Esophagus muscularis mucosa (tissue), 3 donors: Measurements from ENCODE around the gene FAM181A.

Experiments used
- CTCF ChIP-seq, 3 experiments: fragments of 200-600 bp in 2 of 3; fragments of 450-650 bp in 1 of 3; sonication (generic) in 2 of 3; IDR thresholded peaks; one replicate each; pipeline ENCODE4 v1.5.1; 2017 to 2019; ENCODE audit warnings: antibody characterized with exemption in 3 of 3, mild to moderate bottlenecking in 2 of 3, moderate library complexity in 1 of 3
- POLR2A ChIP-seq: fragments of 450-650 bp; IDR thresholded peaks from one replicate; pipeline ENCODE4 v1.6.1; 2017; ENCODE audit warnings: antibody characterized with exemption, moderate library complexity, mild to moderate bottlenecking, low read depth

GRCh38 chr14:93888995-93889394, 38.1 kb upstream of the FAM181A start:
- TF ChIP-seq CTCF (IDR thresholded peaks at IDR 0.05) (no peak), POLR2A (no peak)
